GM21360 (cell line): ENCODE data around the gene PNLIPRP2.

ENCODE experiments used
- ATAC-seq: cut with Tn5 transposase; IDR thresholded peaks from one replicate; pipeline ENCODE4 v1.9.1; 2021; ENCODE audit warnings: mild to moderate bottlenecking, moderate library complexity; ENCODE audit not compliant: unreplicated experiment

Gene PNLIPRP2

GRCh38 chr10:116654816-116655215, 34.1 kb downstream of the PNLIPRP2 start:
- peak; percentile 68 for ATAC-seq

GRCh38 chr10:116655568-116655967, 34.8 kb downstream of the PNLIPRP2 start:
- ATAC-seq: no peak

GRCh38 chr10:116656044-116656443, 35.3 kb downstream of the PNLIPRP2 start:
- no peak for ATAC-seq

GRCh38 chr10:116657863-116658551, 37.3 kb downstream of the PNLIPRP2 start:
- no peak for ATAC-seq

- no peak for ATAC-seq
Observed at GRCh38 chr10:116659049-116659670, 38.4 kb downstream of the PNLIPRP2 start.

- ATAC-seq: no peak
Observed at GRCh38 chr10:116660860-116661259, 40.1 kb downstream of the PNLIPRP2 start.

GRCh38 chr10:116663342-116663741, 42.6 kb downstream of the PNLIPRP2 start:
- ATAC-seq: no peak

- no peak for ATAC-seq
Observed at GRCh38 chr10:116664631-116665030, 43.9 kb downstream of the PNLIPRP2 start.

GRCh38 chr10:116665541-116666125, 44.9 kb downstream of the PNLIPRP2 start:
- no peak for ATAC-seq

- ATAC-seq: no peak
Observed at GRCh38 chr10:116667484-116667883, 46.7 kb downstream of the PNLIPRP2 start.

GRCh38 chr10:116668018-116668417, 47.3 kb downstream of the PNLIPRP2 start:
- ATAC-seq: no peak

- no peak for ATAC-seq
Observed at GRCh38 chr10:116668446-116668845, 47.7 kb downstream of the PNLIPRP2 start.

- ATAC-seq: no peak
Observed at GRCh38 chr10:116669080-116669479, 48.3 kb downstream of the PNLIPRP2 start.

- no peak for ATAC-seq
Observed at GRCh38 chr10:116669832-116670644, 49.3 kb downstream of the PNLIPRP2 start.

GRCh38 chr10:116670706-116671105, 50.0 kb downstream of the PNLIPRP2 start:
- no peak for ATAC-seq

GRCh38 chr10:116671274-116671926, 50.6 kb downstream of the PNLIPRP2 start:
- ATAC-seq: no peak

- ATAC-seq: no peak
Observed at GRCh38 chr10:116672891-116673290, 52.1 kb downstream of the PNLIPRP2 start.

- no peak for ATAC-seq
Observed at GRCh38 chr10:116673866-116674265, 53.1 kb downstream of the PNLIPRP2 start.

- ATAC-seq: no peak
Observed at GRCh38 chr10:116674901-116675423, 54.2 kb downstream of the PNLIPRP2 start.

- no peak for ATAC-seq
Observed at GRCh38 chr10:116676118-116676517, 55.4 kb downstream of the PNLIPRP2 start.

- no peak for ATAC-seq
Observed at GRCh38 chr10:116676633-116677032, 55.9 kb downstream of the PNLIPRP2 start.
